ENCODE results near the gene PTPN1.

DNA sequence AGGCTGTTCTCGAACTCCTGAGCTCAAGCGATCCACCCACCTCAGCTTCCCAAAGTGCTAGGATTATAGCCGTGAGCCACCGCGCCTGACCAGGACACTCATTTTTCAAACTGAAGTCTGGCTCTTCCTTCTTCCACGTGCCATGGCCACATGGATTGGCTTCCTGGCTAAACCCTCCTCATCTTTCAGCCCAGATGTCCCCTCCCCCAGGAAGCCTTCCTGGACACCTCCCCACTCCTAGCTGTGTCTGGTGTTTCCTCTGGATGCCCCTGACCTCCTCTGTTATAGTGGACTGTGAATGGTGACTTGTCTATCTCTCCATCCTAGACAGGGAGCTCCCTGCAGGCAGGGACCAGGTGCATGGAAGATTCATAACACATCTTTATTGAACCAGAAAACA, 124.0 kb downstream of the PTPN1 start:
- TF ChIP-seq, protein P1, sequence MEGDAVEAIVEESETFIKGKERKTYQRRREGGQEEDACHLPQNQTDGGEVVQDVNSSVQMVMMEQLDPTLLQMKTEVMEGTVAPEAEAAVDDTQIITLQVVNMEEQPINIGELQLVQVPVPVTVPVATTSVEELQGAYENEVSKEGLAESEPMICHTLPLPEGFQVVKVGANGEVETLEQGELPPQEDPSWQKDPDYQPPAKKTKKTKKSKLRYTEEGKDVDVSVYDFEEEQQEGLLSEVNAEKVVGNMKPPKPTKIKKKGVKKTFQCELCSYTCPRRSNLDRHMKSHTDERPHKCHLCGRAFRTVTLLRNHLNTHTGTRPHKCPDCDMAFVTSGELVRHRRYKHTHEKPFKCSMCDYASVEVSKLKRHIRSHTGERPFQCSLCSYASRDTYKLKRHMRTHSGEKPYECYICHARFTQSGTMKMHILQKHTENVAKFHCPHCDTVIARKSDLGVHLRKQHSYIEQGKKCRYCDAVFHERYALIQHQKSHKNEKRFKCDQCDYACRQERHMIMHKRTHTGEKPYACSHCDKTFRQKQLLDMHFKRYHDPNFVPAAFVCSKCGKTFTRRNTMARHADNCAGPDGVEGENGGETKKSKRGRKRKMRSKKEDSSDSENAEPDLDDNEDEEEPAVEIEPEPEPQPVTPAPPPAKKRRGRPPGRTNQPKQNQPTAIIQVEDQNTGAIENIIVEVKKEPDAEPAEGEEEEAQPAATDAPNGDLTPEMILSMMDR (IDR thresholded peaks at IDR 0.05 in 2 of 3, conservative IDR thresholded peaks at IDR 0.05 in 1 of 3; ENCODE audit: control insufficient read depth in 2 of 3, extremely low read depth in 1 of 3, insufficient read depth in 1 of 3, low read depth in 3 of 3, low read length in 3 of 3) = no peak
- TF ChIP-seq, protein P2, sequence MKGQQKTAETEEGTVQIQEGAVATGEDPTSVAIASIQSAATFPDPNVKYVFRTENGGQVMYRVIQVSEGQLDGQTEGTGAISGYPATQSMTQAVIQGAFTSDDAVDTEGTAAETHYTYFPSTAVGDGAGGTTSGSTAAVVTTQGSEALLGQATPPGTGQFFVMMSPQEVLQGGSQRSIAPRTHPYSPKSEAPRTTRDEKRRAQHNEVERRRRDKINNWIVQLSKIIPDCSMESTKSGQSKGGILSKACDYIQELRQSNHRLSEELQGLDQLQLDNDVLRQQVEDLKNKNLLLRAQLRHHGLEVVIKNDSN (IDR thresholded peaks at IDR 0.05; ENCODE audit: borderline replicate concordance, extremely low read length, insufficient read depth, low read depth, low read length) = no peak
- TF ChIP-seq ATF2 (IDR thresholded peaks at IDR 0.05; ENCODE audit: low read length) (no peak), BHLHE40 (IDR thresholded peaks at IDR 0.05; ENCODE audit: borderline replicate concordance in 1 of 2, low read depth in 2 of 2, low read length in 1 of 2) (no peak), CEBPZ (IDR thresholded peaks at IDR 0.05; ENCODE audit: low read depth, low read length) (no peak), ZNF24 (IDR thresholded peaks at IDR 0.05) (no peak), POLR2AphosphoS5 (IDR thresholded peaks at IDR 0.05; ENCODE audit: low read length) (no peak), SRF (IDR thresholded peaks at IDR 0.05; ENCODE audit: low read depth in 2 of 2, low read length in 2 of 2) (no peak), SIN3A (IDR thresholded peaks at IDR 0.05; ENCODE audit: low read depth, low read length) (no peak), POLR2A (IDR thresholded peaks at IDR 0.05; ENCODE audit: low read depth, low read length) (no peak), HDAC6 (IDR thresholded peaks at IDR 0.05; ENCODE audit: unreplicated experiment) (no peak), MYC (IDR thresholded peaks at IDR 0.05; ENCODE audit: insufficient read depth, insufficient read length, insufficient replicate concordance, low read length, severe bottlenecking) (no peak)

Measured in GM12878 (cell line).